HG02642 (cell line): Measurements from ENCODE around the gene CYP1A2.

Experiments
- ATAC-seq: cut with Tn5 transposase; IDR thresholded peaks from one replicate; pipeline ENCODE4 v1.9.1; 2021; ENCODE audit warnings: mild to moderate bottlenecking; ENCODE audit not compliant: unreplicated experiment, poor library complexity

Gene CYP1A2

GRCh38 chr15:74788042-74788682, 39.5 kb downstream of the CYP1A2 start:
- no peak for ATAC-seq

- peak; percentile 25 for ATAC-seq
Observed at GRCh38 chr15:74788683-74789151, 40.1 kb downstream of the CYP1A2 start.

- ATAC-seq, result no peak
Observed at GRCh38 chr15:74789171-74789631, 40.6 kb downstream of the CYP1A2 start.

GRCh38 chr15:74789741-74790079, 41.1 kb downstream of the CYP1A2 start:
- no peak for ATAC-seq

DNA sequence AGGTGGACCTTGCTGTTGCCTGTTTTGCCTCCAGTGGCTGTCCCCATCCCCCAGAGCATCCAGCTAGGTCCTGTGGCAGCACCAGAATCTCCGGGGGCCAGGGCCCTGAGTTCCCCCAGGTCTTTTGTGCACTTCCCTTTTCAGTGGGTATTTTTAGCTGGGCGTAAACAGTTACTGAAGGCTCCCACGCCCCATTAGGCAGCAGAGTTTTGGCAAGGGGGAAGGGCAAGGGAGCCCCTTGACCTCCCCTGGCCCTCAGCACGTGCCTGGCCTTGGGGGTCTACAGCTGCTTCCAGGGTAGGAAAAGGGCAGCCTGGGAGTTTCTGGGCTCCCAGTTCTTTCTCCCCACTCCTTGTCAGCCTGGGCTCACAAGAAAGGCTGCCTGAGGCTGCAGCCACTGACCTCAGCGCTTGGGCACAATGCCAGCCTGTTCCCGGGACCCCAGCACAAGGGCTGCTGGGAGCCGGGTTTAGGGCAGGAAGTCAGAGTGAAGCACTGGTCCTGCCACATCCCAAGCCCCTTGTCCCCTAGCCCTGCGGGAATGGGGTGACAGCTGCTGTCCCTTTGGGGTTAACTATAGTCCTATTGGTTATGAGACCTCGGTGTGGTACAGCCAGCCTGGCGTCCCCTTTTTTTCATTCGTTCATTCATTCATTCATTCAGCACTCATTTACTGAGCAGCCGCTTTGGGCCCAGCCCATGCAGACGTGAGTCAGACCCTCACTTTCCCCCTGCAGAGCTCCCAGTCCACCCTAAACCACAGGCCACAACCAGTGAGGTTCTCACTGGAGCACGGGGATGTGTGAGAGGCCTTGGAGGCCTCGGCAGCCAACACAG, 41.7 kb downstream of the CYP1A2 start:
- ATAC-seq, result peak; percentile 16

DNA sequence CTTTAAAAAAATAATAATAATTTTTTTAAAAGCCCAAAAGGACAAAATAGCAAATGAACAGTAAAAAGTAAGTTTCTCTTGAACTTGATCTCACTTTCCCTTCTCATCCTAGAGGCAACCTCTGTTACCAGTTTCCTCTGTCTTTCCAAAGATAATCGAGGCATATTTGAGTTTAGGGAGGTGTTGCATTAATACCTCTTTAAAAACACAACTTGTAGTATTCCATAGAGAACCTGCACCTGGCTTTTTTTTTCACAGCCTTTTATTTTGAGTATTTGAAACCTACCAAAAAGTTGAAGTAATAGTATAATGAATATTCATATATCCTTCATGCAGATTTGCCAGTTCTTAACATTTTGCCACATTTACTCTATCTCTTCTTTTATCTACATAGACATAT, 42.4 kb downstream of the CYP1A2 start:
- ATAC-seq, result no peak

- no peak for ATAC-seq
Observed at GRCh38 chr15:74791667-74792066, 43.0 kb downstream of the CYP1A2 start.

DNA sequence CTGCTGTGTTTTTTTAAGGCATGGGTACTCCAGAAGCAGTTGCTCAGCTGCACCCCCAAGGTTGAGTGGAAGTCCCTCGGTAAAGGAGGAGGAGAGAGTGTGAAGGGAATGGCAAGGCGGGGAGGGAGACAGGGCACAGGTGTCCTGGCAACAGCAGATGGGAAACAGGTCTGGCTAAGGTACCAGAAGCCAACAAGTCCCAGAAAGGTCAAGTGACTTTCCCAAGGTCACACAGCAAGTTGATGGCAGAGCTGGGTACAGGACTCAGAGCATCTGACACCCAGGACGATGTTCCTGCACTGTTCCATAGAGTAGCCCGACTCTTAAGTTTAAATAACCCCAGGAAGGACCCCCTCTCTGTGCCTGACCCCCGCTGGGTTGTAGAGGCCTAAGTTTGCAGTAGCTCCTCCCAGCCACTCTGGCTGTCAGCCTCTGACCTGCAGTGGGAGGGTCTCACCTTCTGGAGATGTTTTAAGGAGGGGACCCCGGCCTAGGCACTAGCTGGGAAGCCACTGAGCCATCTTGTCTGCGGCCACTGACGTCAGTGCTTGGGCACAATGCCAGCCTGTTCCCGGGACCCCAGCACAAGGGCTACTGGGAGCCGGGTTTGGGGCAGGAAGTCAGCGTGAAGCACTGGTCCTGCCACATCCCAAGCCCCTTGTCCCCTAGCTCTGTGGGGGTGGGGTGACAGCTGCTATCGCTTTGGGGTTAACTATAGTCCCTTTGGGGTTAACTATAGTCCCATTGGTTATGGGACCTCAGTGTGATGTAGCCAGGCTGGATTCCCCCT, 43.8 kb downstream of the CYP1A2 start:
- ATAC-seq, result no peak

GRCh38 chr15:74793135-74794028, 44.7 kb downstream of the CYP1A2 start:
- ATAC-seq, result no peak

- no peak for ATAC-seq
Observed at GRCh38 chr15:74794248-74794969, 45.8 kb downstream of the CYP1A2 start.

- no peak for ATAC-seq
Observed at GRCh38 chr15:74794970-74795349, 46.3 kb downstream of the CYP1A2 start.

DNA sequence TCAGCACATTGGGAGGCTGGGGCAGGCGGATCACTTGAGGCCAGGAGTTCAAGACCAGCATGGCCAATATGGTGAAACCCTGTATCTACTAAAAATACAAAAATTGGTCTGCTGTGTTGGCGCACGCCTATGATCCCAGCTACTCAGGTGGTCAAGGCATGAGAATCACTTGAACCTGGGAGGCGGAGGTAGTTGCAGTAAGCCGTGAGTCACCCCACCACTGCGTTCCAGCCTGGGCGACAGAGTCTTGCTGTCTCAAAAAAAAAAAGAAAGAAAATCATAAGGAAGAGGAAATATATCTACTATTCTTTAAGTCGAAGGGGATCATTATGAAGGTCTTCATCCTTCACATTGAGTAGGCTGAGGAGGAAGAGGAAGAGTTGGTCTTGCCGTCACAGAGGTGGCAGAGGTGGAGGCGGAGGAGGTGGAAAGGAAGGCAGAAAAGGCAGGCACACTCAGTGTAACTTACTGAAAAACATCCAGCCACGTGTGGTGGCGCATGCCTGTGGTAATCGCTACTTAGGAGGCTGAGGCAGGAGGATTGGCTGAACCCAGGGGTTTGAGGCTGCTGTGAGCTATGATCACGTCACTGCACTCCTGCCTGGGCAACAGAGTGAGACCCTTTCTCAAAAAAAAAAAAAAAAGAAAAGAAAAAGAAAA, 47.5 kb downstream of the CYP1A2 start:
- ATAC-seq, result no peak

DNA sequence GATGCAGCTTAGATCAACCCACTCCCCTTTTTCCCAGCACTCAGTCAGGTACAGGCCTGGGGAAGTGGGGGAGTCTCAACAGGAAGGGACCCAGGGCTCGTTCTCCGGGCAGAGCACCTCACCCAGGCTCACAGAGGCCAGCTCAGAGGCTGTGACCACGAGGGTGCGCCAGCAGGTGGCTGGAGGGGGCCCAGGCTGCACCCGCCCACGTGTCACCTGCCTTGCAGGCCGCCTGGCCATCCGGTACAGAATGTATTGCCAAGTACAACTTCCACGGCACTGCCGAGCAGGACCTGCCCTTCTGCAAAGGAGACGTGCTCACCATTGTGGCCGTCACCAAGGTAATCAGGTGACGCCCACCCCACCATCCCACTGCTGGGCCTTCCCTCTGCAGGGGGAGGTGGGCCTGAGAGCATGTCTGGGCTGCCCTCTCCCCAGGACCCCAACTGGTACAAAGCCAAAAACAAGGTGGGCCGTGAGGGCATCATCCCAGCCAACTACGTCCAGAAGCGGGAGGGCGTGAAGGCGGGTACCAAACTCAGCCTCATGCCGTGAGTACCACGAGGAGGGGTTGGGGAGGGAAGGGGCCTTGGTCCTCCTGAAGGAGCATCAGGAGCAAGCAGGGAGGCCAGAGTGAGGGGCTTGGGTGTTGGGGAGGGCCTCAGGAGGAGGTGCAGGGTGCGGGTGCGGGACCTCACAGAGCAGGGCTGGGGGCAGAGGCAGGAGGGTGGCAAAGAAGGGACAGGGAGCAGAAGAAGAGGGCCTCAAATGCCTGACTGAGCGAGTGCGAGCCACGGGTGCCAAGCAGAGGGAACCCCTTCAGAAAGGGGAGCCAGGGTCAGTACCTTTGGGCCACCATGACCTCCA, 50.0 kb downstream of the CYP1A2 start:
- no peak for ATAC-seq

DNA sequence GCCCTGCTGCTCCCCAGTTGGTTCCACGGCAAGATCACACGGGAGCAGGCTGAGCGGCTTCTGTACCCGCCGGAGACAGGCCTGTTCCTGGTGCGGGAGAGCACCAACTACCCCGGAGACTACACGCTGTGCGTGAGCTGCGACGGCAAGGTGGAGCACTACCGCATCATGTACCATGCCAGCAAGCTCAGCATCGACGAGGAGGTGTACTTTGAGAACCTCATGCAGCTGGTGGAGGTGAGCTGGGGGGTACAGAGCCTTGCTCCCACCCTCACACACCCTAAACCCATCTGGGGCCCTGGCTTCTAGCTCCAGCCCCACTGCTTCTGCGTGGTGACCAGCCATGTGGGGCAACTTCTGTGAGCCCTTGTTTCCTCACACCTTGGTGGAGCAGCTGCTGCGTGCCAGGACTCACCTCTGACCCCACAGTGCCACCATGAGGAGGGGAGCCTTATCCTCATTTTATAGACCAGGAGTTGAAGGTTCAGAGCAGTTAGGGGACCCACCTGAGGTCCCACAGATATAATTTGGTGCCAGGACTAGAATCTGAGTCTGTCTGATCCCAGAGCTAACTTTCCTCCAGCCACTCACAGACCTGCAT, 50.7 kb downstream of the CYP1A2 start:
- ATAC-seq, result no peak

DNA sequence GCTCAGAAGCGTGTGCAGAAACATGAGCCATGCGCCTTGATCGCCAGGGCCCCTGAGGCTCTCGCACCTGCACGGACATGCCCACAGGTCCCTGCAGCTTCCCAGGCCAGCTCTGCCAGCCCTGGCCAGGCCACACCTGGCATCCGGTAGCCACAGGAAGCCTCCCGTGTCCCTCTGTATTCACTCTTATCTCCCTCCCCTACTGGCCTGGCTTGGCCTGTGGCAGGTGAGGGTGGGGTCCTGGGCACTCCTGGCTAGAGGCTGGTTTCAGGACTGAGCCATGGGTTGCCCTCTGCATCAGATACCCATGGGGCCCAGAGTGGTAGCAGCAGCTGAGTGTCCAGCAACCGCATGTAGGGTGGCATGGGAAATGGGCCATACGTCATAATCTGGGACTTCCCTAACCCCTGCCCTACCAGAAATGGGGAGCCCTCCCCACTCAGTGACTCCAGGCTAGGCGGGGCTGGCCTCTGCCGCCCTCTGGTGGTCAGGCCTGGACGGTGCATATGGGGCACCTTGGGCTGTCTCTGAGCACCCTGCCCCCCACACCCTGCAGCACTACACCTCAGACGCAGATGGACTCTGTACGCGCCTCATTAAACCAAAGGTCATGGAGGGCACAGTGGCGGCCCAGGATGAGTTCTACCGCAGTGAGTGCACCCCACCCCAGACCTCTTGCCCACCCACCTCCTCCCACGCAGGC, 51.4 kb downstream of the CYP1A2 start:
- ATAC-seq, result peak; percentile 67

- ATAC-seq, result no peak
Observed at GRCh38 chr15:74800559-74801094, 52.0 kb downstream of the CYP1A2 start.
